HepG2 (cell line): ENCODE results near the gene PRKAR1B.

Source experiments
- BCL6 ChIP-seq: IDR thresholded peaks from 2 replicates; pipeline ENCODE4 v1.6.1; 2016; ENCODE audit warnings: missing genetic modification reagents, missing compliant biosample characterization
- CCDC6 ChIP-seq: sonication (generic); formaldehyde crosslinking; IDR thresholded peaks from 2 replicates; pipeline ENCODE4 v1.8.1; 2022; ENCODE audit warnings: mild to moderate bottlenecking, missing genetic modification reagents, moderate library complexity
- POLR2AphosphoS5 ChIP-seq: IDR thresholded peaks from 2 replicates; pipeline ENCODE4 v1.6.1; 2012; ENCODE audit warnings: low read depth, low read length
- RARA ChIP-seq: IDR thresholded peaks from 2 replicates; pipeline ENCODE4 v1.6.1; 2016; ENCODE audit warnings: missing genetic modification reagents, missing compliant biosample characterization
- RFX5 ChIP-seq: IDR thresholded peaks from 2 replicates; pipeline ENCODE4 v1.6.1; 2011; ENCODE audit warnings: low read depth, low read length, improper control_type of control experiment
- TCF12 ChIP-seq, 2 experiments: fragments of 450-650 bp in 1 of 2; sonication (generic) in 1 of 2; formaldehyde crosslinking in 1 of 2; IDR thresholded peaks; 2 replicates each; pipeline versions ENCODE4 v1.6.1 to v1.8.0; 2017 to 2022; ENCODE audit warnings: antibody characterized with exemption in 1 of 2, mild to moderate bottlenecking in 1 of 2, missing genetic modification reagents in 1 of 2, moderate library complexity in 1 of 2
- TEAD2 ChIP-seq: sonication (generic); formaldehyde crosslinking; IDR thresholded peaks from 2 replicates; pipeline ENCODE4 v1.9.0; 2021; ENCODE audit warnings: missing genetic modification reagents
- ZFP91 ChIP-seq: sonication (generic); formaldehyde crosslinking; IDR thresholded peaks from 2 replicates; pipeline ENCODE4 v1.9.0; 2022; ENCODE audit warnings: missing genetic modification reagents, mild to moderate bottlenecking, borderline replicate concordance
- ZNF331 ChIP-seq: sonication (generic); formaldehyde crosslinking; IDR thresholded peaks from 2 replicates; pipeline ENCODE4 v1.4.0; 2020; ENCODE audit warnings: missing genetic modification reagents
- TF ChIP-seq, protein P1 (sequence below): sonication (generic); formaldehyde crosslinking; IDR thresholded peaks from 2 replicates; pipeline ENCODE4 v1.4.0; 2020; ENCODE audit warnings: missing genetic modification reagents

- TF ChIP-seq CCDC6: no peak
- no peak for TF ChIP-seq POLR2AphosphoS5
- TF ChIP-seq, protein P1, sequence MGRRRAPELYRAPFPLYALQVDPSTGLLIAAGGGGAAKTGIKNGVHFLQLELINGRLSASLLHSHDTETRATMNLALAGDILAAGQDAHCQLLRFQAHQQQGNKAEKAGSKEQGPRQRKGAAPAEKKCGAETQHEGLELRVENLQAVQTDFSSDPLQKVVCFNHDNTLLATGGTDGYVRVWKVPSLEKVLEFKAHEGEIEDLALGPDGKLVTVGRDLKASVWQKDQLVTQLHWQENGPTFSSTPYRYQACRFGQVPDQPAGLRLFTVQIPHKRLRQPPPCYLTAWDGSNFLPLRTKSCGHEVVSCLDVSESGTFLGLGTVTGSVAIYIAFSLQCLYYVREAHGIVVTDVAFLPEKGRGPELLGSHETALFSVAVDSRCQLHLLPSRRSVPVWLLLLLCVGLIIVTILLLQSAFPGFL (CRISPR knock-in tag): no peak
- TF ChIP-seq BCL6: no peak
- no peak for TF ChIP-seq RARA (CRISPR knock-in tag)
- no peak for TF ChIP-seq ZNF331
- no peak for TF ChIP-seq TEAD2 (CRISPR knock-in tag)
- no peak for TF ChIP-seq RFX5
- no peak for TF ChIP-seq TCF12 (IDR thresholded peaks at IDR 0.05)
- no peak for TF ChIP-seq TCF12 (CRISPR knock-in tag; IDR thresholded peaks at IDR 0.05)
- no peak for TF ChIP-seq ZFP91 (CRISPR knock-in tag)
These were observed 181.6 kb downstream of the PRKAR1B start for GRCh38 chr7:545470-545869.
